ENCODE measurements around the gene TP53RK. TPM values are rescaled to one million over a fixed set of nuclear protein-coding genes. Genes with fewer than 3 reads are reported as not detected.
A peak's percentile ranks its signal among the peaks of the same experiment; 100 is the strongest.

The TP53RK gene
- total and polyA plus RNA-seq, 4 donors = 17.6 to 35.6 (median 21.9) TPM

DNA sequence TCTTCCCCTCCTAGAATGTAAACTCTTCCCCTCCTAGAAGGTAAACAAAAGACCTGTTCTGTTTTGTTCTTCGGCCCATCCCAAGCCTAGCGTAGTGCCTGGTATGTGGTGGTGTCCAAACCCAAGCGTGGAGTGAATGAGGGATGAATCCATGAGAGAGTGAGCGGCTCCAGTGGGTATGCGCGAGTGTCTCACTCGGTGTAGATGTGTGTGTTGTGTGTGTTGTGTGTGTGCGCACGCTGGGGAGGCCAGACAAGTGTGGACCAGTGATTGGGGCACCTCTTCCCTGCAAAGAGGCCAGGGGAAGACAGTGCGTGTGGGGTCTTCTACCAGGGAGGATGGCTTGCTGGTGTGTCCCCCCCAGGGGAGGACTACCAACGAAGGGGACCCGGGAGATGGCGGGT, 19.8 kb upstream of the TP53RK start:
- no peaks in the 10 kb centered on the region for H3K9me3 ChIP-seq (ENCODE audit: control insufficient read depth, insufficient read depth, low read length)
- H3K36me3 ChIP-seq (ENCODE audit: control insufficient read depth, insufficient read depth, low read length) = no peaks in the 10 kb centered on the region
- peak overlapping the region; percentile 25 for H3K4me3 ChIP-seq (ENCODE audit: low read depth, low read length)
- H3K27ac ChIP-seq (ENCODE audit: low read depth, low read length) = peak overlapping the region; percentile 79
- H3K27me3 ChIP-seq (ENCODE audit: control insufficient read depth, insufficient read depth, low read length) = no peaks in the 10 kb centered on the region
- H3K4me1 ChIP-seq (ENCODE audit: control insufficient read depth, insufficient read depth, low read length) = peaks cover 19% of the 10 kb centered on the region
- peak in 1 of 6 donors; percentile 23 for DNase-seq (ENCODE audit: low read depth in 4 of 6, low spot score in 6 of 6)
- WGBS (ENCODE audit: insufficient coverage) = 47% methylated on average over 13 of the region's 13 CpGs

DNA sequence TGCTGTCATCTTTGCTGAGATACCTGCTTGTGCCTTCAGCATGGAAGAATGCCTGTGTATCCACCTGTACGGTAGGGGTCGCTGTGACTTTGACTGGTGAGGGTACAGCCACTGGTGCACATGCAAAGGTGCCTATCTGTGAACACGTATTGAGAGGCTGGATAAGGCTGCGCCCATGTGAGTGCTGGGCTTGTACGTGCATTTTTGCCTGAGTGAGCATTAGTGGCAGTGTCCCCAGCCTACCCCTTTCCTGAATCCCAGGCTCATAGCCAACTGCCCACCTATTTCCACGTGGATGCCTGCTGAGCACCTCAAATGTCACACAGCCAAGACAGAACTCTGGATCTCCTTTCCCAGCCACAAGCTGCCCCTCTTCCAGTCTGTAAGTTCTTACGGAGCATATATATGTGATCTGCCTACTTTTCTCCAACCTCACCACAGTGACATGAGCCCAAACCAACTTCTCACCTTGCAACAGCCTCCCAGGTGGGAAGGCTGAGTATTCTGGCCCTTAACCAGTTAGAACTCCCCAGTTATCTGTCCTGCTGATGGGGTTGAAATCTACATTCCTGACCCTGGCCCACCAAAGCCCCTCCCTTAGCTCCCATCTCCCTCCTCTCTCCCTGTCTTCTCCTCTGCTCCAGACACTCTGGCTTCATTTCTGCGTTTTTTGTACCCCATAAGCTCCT, 19.1 kb upstream of the TP53RK start:
- H3K4me1 ChIP-seq (ENCODE audit: control insufficient read depth, insufficient read depth, low read length) = peaks cover 19% of the 10 kb centered on the region
- H3K4me3 ChIP-seq (ENCODE audit: low read depth, low read length) = no peak overlapping the region
- no peaks in the 10 kb centered on the region for H3K9me3 ChIP-seq (ENCODE audit: control insufficient read depth, insufficient read depth, low read length)
- 62% methylated on average over 8 of the region's 8 CpGs for WGBS (ENCODE audit: insufficient coverage)
- DNase-seq (ENCODE audit: low read depth in 4 of 6, low spot score in 6 of 6) = no peak
- H3K36me3 ChIP-seq (ENCODE audit: control insufficient read depth, insufficient read depth, low read length) = no peaks in the 10 kb centered on the region
- no peaks in the 10 kb centered on the region for H3K27me3 ChIP-seq (ENCODE audit: control insufficient read depth, insufficient read depth, low read length)
- H3K27ac ChIP-seq (ENCODE audit: low read depth, low read length) = peak overlapping the region; percentile 79

DNA sequence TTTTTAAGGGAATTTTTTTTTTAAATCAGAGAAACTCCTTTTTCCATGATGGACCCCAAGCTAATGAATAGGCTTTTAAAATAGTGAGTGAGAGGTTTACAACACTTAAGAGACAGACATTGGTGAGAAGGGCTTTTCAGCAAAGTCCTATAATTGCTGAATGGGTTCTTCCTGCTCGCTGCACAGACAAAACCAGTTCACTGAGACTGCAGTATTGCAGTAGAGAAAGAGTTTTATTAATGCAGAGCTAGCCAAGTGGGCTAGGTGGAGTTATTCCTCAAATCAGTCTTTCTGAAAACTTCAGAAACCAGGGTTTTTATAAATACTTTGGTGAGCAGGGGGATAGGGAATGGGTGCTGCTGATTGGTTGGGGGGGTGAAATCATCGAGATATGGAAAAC, 17.0 kb upstream of the TP53RK start:
- DNase-seq (ENCODE audit: low read depth in 4 of 6, low spot score in 6 of 6) = no peak
- Histone ChIP-seq H3K36me3 (ENCODE audit: control insufficient read depth, insufficient read depth, low read length) (no peaks in the 10 kb centered on the region), H3K4me1 (ENCODE audit: control insufficient read depth, insufficient read depth, low read length) (peaks cover 19% of the 10 kb centered on the region), H3K27me3 (ENCODE audit: control insufficient read depth, insufficient read depth, low read length) (no peaks in the 10 kb centered on the region), H3K4me3 (ENCODE audit: low read depth, low read length) (no peak overlapping the region), H3K27ac (ENCODE audit: low read depth, low read length) (no peak overlapping the region), H3K9me3 (ENCODE audit: control insufficient read depth, insufficient read depth, low read length) (no peaks in the 10 kb centered on the region)
- 100% methylated on average over 2 of the region's 2 CpGs for WGBS (ENCODE audit: insufficient coverage)

GRCh38 chr20:46705378-46705729, 16.1 kb upstream of the TP53RK start:
- no peaks in the 10 kb centered on the region for H3K27me3 ChIP-seq (ENCODE audit: control insufficient read depth, insufficient read depth, low read length)
- no peaks in the 10 kb centered on the region for H3K9me3 ChIP-seq (ENCODE audit: control insufficient read depth, insufficient read depth, low read length)
- DNase-seq (ENCODE audit: low read depth in 4 of 6, low spot score in 6 of 6) = no peak
- no peaks in the 10 kb centered on the region for H3K36me3 ChIP-seq (ENCODE audit: control insufficient read depth, insufficient read depth, low read length)
- H3K4me1 ChIP-seq (ENCODE audit: control insufficient read depth, insufficient read depth, low read length) = peaks cover 10% of the 10 kb centered on the region
- WGBS (ENCODE audit: insufficient coverage) = 86% methylated on average over 2 of the region's 4 CpGs
- H3K27ac ChIP-seq (ENCODE audit: low read depth, low read length) = no peak overlapping the region
- no peak overlapping the region for H3K4me3 ChIP-seq (ENCODE audit: low read depth, low read length)

- H3K4me3 ChIP-seq (ENCODE audit: low read depth, low read length) = no peak overlapping the region
- H3K9me3 ChIP-seq (ENCODE audit: control insufficient read depth, insufficient read depth, low read length) = no peaks in the 10 kb centered on the region
- DNase-seq (ENCODE audit: low read depth in 4 of 6, low spot score in 6 of 6) = no peak
Measured at GRCh38 chr20:46704714-46705377, 15.6 kb upstream of the TP53RK start.

GRCh38 chr20:46703435-46703834, 14.2 kb upstream of the TP53RK start:
- Histone ChIP-seq H3K4me3 (ENCODE audit: low read depth, low read length) (no peak overlapping the region), H3K4me1 (ENCODE audit: control insufficient read depth, insufficient read depth, low read length) (no peaks in the 10 kb centered on the region), H3K27ac (ENCODE audit: low read depth, low read length) (no peak overlapping the region), H3K36me3 (ENCODE audit: control insufficient read depth, insufficient read depth, low read length) (no peaks in the 10 kb centered on the region), H3K27me3 (ENCODE audit: control insufficient read depth, insufficient read depth, low read length) (no peaks in the 10 kb centered on the region), H3K9me3 (ENCODE audit: control insufficient read depth, insufficient read depth, low read length) (no peaks in the 10 kb centered on the region)
- WGBS (ENCODE audit: insufficient coverage) = 67% methylated on average over 2 of the region's 3 CpGs
- DNase-seq (ENCODE audit: low read depth in 4 of 6, low spot score in 6 of 6) = no peak

More at GRCh38 chr20:46704714-46705377, 15.6 kb upstream of the TP53RK start:
- H3K27ac ChIP-seq (ENCODE audit: low read depth, low read length) = no peak overlapping the region
- peaks cover 5% of the 10 kb centered on the region for H3K4me1 ChIP-seq (ENCODE audit: control insufficient read depth, insufficient read depth, low read length)
- no peaks in the 10 kb centered on the region for H3K27me3 ChIP-seq (ENCODE audit: control insufficient read depth, insufficient read depth, low read length)
- WGBS (ENCODE audit: insufficient coverage) = 74% methylated on average over 6 of the region's 7 CpGs
- H3K36me3 ChIP-seq (ENCODE audit: control insufficient read depth, insufficient read depth, low read length) = no peaks in the 10 kb centered on the region

DNA sequence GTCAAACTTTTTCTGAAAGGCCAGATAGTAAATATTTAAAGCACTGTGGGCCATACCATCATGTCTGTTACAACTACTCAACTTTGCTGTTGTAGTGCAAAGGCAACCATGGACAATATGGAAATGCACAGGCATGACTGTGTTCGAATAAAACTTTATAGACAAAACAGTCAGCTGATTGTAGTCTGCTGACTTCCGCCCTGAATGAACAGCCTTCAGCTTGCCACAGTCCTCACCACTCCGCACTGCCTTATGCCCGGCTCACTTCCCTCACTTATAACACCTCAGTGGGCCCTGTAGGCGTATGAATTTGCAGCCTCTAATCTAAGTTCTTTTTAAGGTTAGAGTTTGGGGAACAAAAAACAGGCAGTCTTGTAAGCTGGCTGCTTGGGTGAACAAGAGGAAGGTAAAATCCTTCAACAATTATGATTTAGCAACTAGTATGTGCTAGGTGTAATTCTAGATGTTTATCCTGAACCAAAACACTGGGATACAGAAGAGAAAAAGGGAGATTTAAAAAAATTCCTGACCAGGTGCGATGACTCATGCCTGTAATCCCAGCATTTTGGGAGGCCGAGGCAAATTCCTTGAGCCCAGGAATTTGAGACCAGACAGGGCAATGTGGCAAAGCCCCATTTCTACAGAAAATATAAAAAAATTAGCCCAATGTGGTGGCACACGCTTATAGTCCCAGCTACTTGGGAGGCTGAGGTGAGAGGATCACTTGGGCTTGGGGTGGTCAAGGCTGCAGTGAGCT, 13.4 kb upstream of the TP53RK start:
- Histone ChIP-seq H3K27ac (ENCODE audit: low read depth, low read length) (no peak overlapping the region), H3K9me3 (ENCODE audit: control insufficient read depth, insufficient read depth, low read length) (no peaks in the 10 kb centered on the region), H3K4me1 (ENCODE audit: control insufficient read depth, insufficient read depth, low read length) (no peaks in the 10 kb centered on the region), H3K27me3 (ENCODE audit: control insufficient read depth, insufficient read depth, low read length) (no peaks in the 10 kb centered on the region), H3K36me3 (ENCODE audit: control insufficient read depth, insufficient read depth, low read length) (no peaks in the 10 kb centered on the region), H3K4me3 (ENCODE audit: low read depth, low read length) (no peak overlapping the region)
- WGBS (ENCODE audit: insufficient coverage) = 88% methylated on average over 3 of the region's 8 CpGs
- DNase-seq (ENCODE audit: low read depth in 4 of 6, low spot score in 6 of 6) = no peak

DNA sequence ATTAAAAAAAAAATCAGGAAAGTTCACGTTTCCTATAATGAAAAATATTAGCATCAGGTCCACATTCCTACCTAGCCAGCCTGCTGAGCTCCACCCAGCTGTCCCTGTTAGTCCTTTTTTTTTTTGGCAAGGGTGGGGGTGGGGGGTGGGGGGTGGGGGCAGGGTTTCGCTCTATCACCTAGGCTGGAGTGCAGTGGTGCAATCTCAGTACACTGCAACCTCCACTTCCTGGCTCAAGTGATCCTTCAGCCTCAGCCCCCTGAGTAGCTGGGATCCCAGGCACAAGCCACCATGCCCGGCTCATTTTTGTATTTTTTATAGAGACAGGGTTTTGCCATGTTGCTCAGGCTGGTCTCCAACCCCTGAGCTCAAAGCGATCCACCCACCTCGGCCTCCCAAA, 12.7 kb upstream of the TP53RK start:
- Histone ChIP-seq H3K27ac (ENCODE audit: low read depth, low read length) (no peak overlapping the region), H3K36me3 (ENCODE audit: control insufficient read depth, insufficient read depth, low read length) (no peaks in the 10 kb centered on the region), H3K9me3 (ENCODE audit: control insufficient read depth, insufficient read depth, low read length) (no peaks in the 10 kb centered on the region), H3K4me3 (ENCODE audit: low read depth, low read length) (no peak overlapping the region), H3K27me3 (ENCODE audit: control insufficient read depth, insufficient read depth, low read length) (no peaks in the 10 kb centered on the region), H3K4me1 (ENCODE audit: control insufficient read depth, insufficient read depth, low read length) (peaks cover 2% of the 10 kb centered on the region)
- no peak for DNase-seq (ENCODE audit: low read depth in 4 of 6, low spot score in 6 of 6)
- 90% methylated on average over 3 of the region's 5 CpGs for WGBS (ENCODE audit: insufficient coverage)

GRCh38 chr20:46701556-46701955, 12.3 kb upstream of the TP53RK start:
- 92% methylated on average over 2 of the region's 4 CpGs for WGBS (ENCODE audit: insufficient coverage)
- Histone ChIP-seq H3K4me1 (ENCODE audit: control insufficient read depth, insufficient read depth, low read length) (peaks cover 6% of the 10 kb centered on the region), H3K36me3 (ENCODE audit: control insufficient read depth, insufficient read depth, low read length) (no peaks in the 10 kb centered on the region), H3K27ac (ENCODE audit: low read depth, low read length) (no peak overlapping the region), H3K27me3 (ENCODE audit: control insufficient read depth, insufficient read depth, low read length) (no peaks in the 10 kb centered on the region), H3K4me3 (ENCODE audit: low read depth, low read length) (no peak overlapping the region), H3K9me3 (ENCODE audit: control insufficient read depth, insufficient read depth, low read length) (no peaks in the 10 kb centered on the region)
- no peak for DNase-seq (ENCODE audit: low read depth in 4 of 6, low spot score in 6 of 6)

Data from spinal cord (tissue), 10 donors.